Fibroblast of skin of left biceps (primary cell): ENCODE results near the gene RGS19.

Source experiments
- DNase-seq, 2 experiments: peaks; one replicate each; pipeline ENCODE4 v3.0.0-alpha.2; 2013; ENCODE audit warnings: low read depth in 2 of 2

The RGS19 gene

DNA sequence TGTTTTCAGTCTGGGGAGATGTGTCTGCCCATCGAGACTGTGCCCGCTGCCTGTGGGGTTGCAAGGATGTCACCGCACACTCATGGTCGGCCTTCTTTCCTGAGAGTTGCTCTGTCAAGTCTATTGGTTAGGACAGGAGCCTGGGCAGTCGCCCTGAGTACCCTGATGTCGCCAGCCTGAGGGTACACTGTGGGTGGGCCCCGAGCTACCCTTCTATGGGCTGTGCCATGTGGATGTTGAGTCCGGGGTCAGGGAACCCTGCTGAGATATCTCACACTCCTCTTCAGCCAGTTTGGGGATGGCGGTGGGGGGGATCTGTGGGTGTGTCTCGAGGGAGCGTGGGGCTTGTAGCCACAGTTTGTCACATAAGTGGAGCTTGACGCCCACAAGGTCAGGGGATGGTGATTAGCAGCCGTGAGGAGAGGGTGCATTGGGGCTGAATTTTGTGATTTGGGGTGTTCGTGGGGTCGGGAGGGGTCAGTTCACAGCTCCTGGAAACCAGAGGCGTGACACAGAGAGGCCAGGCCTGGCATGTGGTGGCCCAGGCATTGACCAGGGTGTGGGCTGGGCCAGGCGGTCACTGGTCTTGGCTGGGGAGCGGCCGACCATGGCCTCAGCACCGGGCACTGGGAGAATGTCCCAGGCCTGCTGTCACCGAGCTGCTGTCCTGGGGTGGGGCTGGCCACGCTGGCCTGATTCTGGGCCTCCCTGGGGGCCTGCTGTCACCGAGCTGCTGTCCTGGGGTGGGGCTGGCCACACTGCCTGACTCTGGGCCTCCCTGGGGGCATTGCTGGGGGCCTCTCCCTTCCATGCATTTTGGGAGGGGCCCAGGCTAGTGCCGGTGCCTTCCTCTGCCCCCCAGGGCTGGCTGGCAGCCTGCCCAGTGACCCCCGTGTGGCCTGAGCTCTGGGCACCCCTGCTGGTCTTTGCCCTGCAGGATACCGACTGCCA, 29.7 kb upstream of the RGS19 start:
- DNase-seq: no peak

DNA sequence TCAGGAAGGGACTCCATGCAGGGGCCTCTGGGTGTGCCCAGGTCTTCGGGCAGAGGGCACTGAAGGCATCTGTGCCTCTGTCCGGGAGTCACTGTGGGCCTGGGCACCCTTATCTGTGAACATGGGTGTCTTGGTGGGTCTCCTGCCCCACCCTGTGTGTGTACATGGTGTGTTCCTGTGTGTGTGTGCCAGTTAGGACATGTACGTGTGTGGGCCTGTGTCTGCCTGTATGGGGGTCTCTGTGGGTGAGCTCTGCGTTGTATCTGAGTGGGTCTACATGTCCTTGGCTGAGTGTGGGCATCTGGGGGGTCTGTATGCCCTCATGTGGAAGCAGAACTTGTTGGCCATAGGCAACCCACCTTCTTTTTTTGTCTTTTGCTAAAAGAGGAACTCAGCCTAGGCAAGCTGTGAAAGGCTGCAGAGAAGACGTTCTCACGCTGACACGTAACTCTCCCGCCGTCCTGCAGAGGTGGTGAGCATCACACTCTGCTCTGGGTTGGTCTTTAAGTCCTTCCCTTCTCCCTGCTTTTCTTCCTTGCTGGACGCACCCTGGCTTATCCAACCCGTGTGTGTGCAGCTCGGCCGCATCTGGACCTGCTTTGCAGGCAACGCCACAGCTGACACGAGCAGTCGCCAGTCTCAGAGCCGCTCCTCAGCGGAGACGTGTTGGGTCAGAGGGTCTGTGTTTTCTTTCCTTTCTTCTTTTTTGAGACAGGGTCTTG, 28.6 kb upstream of the RGS19 start:
- no peak for DNase-seq

DNA sequence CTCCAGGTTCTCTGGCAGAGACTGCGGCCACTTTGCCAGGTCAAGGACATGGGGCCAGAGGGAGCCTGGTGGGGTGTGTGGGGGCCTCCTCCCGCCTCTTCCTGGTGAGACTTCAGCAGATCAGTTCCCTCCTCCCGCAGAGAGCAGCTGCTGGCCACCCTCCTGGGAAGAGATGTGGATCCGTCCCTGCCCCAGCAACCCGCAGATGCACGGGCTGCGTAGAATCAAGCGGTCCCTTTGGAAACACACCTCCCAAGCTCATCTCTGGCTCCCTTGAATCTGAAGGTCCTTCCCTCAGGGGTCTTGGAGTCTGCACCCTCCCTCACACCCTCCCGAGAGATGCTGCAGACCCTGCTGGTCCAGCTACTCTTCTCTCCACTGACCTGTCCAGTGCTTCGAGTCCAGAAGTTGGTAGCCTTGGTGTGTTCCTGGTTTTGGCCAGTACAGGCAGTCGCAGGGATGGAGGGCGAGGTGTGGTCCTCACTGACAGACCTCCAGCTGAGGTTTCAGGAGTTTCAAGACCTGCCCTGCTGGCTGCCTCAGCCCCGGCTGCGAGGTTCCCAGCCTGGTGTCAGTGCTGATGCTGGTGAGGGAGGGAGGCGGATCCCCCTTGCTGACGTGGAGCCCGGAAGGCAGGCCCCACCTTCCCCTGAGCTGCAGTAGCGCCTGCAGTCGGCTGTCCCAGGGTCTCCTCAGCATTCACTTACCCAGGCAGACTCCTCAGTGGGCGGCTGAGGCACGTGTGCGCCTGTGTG, 27.8 kb upstream of the RGS19 start, which contains the start of gene NPBWR2:
NPBWR2 (minus strand) TSS at position 585 of the 755 bp plus-strand sequence. CDS start 734 bp downstream, outside the sequence.
- no peak for DNase-seq

DNA sequence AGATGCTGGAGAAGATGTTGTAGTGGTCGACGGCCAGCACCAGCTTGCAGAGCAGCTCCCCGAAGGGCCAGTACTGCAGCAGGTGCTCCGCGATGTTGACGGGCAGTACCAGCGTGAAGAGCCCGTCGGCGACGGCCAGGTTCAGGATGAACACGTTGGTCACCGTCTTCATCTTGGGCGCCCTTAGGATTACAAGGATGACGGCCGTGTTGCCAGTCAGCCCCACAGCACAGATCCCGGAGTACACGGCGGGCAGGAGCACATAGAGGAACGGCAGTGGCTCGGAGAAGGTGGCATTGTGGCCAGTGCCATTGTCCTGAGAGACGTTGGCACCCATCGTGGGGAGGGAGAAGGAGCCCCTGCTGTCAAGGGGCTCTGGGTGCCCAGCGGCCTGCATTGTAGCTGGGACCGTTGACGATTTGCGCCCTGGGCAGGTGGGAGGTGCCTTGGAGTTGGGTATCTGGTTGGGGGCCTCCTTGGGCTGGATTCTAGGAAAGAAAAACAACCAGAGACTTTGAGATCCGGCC, 27.2 kb upstream of the RGS19 start:
- no peak for DNase-seq

DNA sequence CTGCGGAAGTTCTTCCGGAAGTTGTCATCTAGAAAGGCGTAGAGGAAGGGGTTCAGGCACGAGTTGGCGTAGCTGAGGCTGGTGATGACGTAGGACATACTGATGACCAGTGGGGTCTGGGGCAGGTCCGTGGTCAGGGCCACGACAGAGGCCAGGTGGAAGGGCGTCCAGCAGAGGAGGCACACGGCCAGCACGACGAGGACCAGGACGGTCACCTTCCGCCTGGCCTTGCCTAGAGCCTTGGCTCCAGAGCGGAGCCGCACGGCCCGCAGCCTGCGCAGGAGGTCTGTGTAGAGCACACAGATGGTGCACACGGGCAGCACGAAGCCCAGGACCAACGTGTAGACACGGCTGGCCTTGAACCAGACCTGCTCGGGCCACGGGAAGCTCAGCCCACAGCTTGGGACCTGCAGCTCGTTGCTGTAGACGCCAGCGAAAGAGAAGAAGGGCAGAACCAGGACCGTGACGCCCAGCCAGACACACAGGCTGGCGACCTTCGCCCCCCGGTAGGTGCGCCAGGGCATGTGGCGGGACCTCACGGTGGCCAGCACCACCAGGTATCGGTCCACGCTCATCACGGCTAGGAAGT, 26.6 kb upstream of the RGS19 start:
- DNase-seq: no peak

DNA sequence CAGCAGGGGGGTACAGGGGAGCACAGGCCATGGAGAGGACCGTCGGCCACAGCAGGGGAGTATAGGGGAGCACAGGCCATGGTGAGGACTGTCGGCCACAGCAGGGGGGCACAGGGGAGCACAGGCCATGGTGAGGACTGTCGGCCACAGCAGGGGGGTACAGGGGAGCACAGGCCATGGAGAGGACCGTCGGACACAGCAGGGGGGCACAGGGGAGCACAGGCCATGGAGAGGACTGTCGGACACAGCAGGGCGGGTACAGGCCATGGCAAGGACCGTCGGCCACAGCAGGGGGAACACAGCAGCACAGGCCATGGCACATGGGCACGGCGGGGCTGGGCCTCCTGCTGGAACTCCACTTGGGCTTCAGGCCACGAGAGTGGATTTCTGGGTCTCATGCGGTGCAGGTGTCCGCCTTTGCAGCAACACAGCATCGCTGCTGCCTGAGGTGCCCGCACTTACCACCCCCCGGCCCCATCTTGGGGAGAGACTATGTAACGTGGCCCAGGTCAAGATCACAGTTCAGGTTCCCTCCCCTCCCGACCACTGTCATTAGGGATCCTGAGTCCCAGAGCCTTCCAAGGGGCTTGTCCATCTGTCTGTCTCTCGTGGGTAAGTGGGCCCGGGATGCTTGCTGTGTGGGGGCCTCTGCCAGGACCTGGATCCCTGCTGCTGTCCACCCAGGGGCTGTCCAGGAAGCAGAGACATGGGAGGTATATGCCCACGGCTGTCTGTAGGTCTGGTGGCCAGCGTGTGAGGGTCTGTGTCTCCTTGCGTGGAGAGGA, 25.5 kb upstream of the RGS19 start:
- no peak for DNase-seq

DNA sequence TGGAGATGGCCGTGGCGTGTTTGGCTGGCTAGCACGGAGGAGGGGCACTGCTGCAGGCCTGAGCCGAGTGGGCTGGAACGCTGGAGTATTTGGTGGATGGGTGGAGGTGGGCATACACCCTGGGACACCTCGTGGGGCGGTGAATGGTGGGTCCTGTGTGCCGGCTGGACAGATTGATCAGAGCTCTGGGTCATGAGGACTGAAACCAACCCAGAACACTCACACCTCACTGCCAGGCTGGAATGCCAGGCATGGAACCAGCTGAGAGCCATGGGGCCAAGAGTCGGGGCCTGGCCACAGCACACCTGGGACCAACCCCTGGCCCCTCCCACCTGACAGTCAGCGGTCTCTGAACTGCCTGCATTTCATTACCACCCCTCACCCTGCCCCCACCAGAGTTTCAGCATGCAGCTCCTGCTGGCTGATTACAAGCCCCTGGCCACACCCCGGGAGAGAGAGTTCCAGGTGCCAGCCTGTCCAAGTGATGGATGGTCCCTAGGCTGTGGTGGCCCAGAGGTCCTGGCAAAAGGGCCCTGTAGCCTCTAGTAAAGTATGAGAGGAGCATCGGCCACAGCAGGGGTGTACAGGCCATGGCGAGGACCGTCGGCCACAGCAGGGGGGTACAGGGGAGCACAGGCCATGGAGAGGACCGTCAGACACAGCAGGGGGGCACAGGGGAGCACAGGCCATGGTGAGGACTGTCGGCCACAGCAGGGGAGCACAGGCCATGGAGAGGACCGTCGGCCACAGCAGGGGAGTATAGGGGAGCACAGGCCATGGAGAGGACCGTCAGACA, 24.8 kb upstream of the RGS19 start:
- no peak for DNase-seq

DNA sequence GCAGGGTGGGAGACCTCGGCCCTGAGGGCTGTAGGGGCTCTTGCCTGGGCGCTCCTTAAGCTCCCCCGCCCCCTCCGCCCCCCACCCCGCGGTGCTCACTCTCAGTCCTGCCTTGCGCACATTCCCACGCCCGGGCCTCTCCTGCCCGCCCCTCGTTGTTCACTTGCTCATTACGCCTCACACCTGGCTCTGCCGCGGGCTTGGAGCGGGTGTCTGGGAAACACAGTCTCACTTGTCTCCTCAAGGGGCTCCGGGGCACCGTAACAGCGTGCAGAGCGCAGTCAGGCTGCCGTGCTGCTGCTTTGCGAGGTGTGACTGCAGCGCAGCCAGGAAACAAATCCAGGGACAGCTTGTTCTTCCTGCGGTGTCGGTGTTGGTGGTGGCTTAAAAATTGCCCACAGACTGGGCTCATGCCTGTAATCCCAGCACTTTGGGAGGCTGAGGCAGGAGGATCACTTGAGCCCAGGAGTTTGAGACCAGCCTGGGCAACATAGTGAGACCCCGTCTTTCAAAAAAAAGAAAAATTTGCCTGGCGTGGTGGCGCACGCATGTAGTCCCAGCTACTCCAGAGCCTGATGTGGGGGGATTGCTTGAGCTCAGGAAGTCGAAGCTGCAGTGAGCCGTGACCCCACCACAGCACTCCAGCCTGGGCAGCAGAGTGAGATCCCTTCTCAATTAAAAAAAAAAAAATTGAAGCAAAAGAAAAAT, 23.5 kb upstream of the RGS19 start:
- no peak for DNase-seq

DNA sequence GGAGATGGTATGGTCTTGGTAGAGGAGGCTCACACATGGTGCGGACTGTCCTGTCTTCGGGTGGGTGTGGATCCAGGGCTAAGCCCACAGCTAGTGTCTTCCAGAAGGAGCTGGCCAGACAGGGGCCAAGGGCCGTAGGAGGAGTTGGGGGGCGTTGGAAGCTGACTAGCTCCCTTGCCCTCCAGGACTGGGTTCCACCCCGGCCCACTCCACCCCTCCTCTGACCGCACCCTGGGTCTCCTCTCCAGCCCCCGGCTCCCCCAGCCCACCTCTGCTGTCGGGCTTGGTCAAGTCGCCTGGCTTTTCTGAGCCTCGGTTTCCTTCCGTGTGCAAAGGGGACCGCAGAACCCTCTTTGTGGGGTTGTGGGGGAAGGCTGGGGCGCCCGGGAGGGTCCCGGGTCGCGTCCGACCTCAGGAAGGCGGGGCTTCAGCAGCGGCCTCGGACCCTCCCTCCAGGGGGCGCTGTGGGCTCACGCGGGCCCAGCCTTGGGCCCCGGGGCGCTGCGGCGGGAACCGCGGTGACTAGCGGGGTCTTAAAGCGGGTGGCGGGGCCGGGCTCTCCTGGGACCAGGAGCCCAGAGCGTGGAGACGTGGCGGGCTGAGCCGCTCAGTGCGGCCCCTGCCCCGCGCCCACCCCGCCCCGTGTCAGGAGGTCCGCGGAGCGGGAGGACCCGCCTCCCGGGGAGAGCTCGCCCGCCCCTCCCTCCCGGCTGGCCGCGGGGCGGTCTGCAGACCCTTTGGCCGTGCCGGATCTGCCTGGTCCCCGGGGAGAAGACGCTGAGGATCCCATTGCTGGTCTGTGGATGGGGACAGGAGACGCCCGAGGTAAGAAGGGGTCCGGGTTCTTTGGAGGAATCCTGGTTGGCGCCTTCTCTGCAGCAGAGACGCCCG, 22.7 kb upstream of the RGS19 start:
- DNase-seq: no peak

DNA sequence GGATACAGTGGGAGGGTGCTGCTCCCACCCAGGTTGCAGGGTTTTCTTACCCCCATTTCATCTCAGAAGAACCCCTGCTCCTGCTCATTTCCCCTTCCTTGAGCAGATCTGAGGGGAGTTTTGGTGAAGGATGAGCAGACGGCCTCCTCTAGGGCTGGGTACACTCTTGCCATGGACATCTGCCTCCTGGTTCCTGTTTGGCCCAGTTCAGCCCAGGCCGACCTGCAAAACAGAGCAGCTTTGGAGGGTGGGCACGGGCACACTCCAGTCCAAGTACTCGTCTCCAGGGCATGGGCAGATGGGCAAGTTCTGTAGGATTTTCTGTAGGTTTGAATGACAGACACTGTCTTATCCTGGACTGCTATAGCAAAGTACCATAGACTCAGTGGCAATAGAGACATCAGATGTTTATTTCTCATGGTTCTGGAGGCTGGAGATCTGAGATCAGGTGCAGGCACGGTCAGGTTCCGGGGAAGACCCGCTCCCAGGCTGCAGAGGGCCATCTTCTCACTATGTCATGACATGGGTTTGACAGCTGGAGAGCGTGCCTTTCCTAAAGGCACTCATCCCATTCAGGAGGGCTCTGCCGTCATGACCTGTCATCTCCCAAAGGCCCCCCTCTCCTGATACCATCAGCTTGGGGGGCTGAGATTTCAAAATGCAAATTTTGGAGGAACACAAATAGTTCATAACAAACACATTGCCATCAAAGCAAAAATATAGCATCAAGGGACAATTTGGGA, 21.8 kb upstream of the RGS19 start:
- no peak for DNase-seq

DNA sequence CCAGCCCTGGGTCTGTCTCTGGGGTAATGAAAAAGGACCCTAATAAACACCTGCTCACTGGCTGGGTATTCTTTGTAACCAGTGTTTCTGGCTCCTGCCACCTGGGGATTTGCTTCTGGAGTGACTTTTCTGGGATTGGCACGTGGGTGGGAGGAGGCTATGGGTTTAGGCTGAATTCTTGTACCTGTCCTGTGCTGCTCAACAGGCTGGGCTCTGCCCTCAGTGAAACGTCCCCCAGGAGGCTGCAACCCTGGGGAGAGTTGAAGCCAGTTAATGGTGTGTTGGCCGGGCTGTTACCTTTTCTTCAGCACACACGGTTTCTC, 21.2 kb upstream of the RGS19 start:
- no peak for DNase-seq

DNA sequence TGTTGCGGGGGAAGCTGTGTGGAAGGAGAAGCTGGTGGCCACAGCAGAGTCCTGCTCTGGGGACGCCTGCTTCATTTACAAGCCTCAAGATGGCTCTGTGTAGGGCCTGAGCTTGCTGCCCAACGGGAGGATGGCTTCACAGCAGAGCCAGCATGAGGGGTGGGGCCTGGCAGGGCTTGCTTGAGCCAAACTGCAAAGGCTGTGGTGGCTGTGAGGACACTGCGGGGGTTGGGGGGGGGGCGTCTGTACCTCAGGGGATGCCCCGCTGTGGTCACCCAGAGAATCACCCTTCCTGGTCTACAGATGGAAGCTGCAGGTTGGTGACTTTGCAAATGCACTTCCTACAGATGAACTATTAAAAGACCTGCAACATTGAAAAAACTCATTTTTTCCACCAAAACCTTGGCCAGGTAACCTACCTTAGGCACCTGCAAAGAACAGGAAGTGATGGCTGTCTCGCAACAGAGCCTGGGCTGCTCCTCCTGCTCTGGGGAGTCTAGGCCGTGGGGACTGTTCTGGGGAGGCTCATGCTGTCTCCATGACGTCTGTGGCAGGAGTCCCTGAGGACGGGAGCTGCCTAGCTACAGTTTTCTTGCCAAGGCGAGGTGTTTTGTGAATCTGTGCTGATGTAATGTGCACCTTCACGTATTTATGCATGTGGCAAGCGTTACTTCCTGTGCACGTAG, 20.7 kb upstream of the RGS19 start:
- DNase-seq: no peak

DNA sequence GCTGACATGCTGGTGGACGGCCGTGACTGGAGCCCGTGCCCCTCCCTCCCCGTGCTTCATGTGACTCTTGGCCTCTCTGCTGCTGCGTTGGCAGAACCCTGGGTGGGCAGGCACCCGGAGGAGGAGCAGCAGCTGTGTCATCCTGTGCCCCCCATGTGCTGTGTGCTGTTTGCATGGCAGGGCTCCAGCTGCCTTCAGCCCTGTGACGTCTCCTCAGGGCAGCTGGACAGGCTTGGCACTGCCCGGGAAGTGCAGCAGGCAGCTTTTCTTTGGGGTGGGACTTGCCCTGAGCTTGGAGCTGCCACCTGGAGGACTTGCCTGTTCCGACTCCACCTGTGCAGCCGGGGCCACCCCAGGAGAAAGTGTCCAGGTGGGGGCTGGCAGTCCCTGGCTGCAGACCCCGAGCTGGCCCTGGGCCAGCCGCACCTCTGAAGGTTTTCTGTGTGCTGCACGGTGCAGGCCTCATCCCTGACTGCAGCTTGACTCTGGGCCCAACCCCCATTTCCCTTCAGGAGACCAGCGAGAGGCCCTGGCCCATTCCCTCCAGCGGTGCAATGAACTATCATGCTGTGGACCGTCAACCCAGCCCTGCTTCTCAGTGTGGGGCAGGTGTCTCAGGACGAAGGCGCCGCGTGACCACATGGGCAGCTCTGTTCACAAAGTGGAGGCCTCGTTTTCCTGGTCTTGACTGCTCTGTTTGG, 19.9 kb upstream of the RGS19 start:
- DNase-seq: no peak

DNA sequence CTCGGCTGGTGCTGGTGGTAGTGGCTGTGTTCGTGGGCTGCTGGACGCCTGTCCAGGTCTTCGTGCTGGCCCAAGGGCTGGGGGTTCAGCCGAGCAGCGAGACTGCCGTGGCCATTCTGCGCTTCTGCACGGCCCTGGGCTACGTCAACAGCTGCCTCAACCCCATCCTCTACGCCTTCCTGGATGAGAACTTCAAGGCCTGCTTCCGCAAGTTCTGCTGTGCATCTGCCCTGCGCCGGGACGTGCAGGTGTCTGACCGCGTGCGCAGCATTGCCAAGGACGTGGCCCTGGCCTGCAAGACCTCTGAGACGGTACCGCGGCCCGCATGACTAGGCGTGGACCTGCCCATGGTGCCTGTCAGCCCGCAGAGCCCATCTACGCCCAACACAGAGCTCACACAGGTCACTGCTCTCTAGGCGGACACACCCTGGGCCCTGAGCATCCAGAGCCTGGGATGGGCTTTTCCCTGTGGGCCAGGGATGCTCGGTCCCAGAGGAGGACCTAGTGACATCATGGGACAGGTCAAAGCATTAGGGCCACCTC, 19.2 kb upstream of the RGS19 start:
- DNase-seq: no peak

DNA sequence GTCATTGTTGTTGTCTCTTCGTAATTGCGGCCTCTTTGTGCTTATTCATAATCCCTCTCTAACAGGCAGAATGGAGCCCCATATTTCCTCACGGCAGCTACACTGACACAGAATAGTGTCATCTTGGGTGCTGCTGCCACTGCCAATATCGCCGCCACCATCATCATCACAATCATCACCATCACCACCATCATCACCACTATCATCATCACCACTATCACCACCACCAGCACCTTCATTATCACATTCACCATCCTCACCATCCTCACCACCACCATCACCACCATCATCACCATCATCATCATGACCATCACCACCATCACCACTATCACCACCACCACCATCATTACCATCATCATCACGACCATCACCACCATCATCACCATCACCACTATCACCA, 17.2 kb upstream of the RGS19 start:
- DNase-seq: no peak

DNA sequence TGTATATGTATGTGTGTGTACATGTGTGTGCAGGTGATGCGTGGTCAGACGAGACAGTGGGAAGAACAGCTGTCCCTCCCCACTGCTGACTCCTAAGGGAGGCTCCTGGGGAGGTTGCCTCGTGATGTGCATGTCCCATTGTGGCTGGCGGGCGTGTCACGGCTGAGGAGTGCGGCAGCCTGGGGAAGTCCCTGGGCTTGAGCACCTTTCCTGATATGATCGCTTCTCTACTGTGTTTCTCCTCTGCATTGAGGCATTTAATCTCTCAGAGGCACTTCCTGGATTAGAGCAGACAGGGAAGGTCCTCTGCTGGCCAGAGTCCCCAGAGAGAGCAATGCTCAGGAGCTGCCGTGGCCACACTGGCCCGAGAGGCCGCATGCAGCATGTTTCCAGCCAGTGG, 16.6 kb upstream of the RGS19 start:
- no peak for DNase-seq
